WI38 (cell line): ENCODE data around the gene KIAA1755.
"Not testable (repeated sequence)": the region's sequence is repeated elsewhere in the genome, so short reads cannot be mapped to it uniquely, and the experiment has no call there.

ENCODE experiments used
- H3K4me3 ChIP-seq: 2 replicates; pipeline ENCODE4 v1.5.1; 2011; ENCODE audit warnings: low read depth, mild to moderate bottlenecking, control low read depth, low read length
- TF ChIP-seq, protein P1 (sequence below): IDR thresholded peaks from 2 replicates; pipeline ENCODE4 v1.5.1; 2012; ENCODE audit warnings: low read depth, mild to moderate bottlenecking, control low read depth, low read length

Gene KIAA1755

DNA sequence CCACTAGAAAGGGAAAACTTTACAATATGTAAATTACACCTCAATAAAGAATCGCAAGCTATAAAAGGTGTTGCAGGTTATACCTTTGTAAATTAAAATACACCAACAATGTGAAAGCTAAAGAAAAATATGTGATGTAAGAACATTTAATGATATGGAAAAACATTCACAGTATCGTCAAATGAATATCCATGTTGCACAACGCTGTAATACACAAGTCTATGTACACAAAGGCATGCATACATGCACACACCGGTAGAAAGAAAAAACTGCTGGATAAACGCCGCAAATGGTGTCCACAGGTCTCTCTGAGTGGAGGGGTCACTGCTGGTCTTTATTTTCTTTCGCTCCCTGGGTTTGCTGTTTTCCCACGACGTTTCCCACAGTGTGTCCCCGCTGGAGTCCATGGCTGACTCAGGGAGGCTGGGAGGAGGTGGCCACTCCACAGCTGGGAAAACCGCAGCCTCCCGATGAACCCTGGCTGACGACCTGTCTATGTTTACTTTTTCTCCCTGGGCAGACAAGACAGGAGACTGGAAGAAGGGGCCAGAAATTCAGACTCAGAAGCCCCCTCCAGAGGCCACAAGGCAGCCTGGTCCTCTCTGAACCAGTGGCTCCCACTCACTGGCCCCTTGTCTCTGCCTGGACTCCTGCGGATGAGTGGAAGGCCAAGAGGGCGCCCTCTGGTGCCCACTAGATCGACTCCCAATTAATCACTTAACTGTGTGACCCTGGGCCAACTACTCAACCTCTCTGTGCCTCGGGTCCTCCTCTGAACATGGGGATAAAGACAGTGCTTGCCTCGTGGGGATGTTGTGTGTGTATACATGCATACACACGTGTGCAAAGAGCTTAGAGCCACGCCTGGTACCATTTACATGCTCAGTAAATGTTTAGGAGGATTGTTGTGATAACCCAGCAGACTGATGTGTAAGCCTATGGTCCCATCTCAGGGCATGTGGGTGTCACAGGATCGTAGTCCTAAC lies 30.6 kb upstream of the KIAA1755 start:
- no peak overlapping the region for H3K4me3 ChIP-seq
- TF ChIP-seq, protein P1, sequence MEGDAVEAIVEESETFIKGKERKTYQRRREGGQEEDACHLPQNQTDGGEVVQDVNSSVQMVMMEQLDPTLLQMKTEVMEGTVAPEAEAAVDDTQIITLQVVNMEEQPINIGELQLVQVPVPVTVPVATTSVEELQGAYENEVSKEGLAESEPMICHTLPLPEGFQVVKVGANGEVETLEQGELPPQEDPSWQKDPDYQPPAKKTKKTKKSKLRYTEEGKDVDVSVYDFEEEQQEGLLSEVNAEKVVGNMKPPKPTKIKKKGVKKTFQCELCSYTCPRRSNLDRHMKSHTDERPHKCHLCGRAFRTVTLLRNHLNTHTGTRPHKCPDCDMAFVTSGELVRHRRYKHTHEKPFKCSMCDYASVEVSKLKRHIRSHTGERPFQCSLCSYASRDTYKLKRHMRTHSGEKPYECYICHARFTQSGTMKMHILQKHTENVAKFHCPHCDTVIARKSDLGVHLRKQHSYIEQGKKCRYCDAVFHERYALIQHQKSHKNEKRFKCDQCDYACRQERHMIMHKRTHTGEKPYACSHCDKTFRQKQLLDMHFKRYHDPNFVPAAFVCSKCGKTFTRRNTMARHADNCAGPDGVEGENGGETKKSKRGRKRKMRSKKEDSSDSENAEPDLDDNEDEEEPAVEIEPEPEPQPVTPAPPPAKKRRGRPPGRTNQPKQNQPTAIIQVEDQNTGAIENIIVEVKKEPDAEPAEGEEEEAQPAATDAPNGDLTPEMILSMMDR = peak; percentile 60

DNA sequence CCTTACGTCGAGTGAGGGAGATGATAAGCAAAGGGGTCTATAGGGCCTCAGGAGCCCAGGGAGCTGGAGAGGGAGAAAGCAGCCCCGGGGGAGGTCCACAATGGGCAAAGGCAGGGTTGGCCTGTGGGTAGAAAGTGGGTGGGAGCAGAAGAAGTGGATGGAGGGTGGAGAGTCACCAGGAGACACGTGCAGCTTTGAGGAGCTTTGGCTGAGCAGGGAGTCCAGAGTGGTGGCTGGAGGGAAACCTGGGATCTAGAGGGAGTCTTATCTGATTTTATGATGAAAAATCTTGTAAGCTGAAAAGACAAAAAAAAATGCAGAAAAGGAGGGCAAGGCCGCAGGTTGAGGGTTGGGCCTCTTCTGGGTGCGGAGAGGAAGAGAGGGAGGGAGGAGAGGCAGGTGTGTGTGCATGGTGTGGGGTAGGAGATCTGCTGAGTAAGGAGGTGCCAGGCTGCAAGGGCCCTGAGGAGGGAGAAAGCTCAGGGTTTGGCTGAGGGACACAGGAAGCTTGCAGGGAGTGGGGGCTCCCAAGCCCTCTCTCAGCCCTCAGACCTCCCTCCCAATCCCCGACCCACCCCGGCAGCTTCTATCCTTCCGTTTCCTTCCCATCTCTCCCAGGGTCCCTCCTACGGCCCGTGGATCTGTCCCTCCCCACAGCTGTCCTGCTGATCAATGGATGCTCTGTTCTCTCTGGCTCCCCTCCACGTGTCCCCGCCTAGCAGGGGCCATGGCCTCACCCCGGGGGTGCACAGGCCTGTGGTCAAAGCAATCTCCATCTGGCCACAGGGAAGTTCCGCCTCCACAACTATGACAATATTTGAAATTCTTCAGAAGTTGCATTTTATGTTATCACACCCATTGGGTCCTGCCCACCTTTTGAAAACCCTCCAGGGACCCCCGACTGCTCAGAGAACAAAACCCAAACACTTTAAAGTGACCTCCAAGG lies 26.3 kb upstream of the KIAA1755 start:
- TF ChIP-seq, protein P1 = no peak
- H3K4me3 ChIP-seq = no peak overlapping the region

DNA sequence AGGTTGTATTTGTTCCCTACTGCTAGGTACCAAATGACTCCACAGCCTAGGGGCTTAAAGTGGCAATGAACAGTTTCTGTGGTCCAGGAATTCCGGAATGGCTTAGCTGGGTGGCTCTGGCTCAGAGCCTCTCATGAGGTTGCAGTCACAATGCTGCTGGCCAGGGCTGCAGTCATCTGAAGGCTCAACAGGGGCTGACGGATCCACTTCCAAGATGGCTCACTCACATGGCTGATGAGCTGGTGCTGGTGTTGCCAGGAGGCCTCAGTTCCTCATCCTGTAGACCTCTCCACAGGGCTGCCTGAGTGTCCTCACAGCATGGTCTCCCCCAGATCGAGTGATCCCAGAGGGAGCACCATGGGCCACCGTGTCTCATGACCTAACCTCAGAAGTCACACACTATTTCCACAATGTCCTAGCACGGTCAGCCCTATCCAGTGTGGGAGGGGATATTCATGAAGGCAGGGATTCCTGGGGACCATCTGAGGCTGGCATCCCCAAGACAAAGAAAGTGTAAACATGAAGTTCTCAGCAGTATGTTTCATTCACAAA lies 24.4 kb upstream of the KIAA1755 start:
- TF ChIP-seq, protein P1 = no peak
- no peak overlapping the region for H3K4me3 ChIP-seq

DNA sequence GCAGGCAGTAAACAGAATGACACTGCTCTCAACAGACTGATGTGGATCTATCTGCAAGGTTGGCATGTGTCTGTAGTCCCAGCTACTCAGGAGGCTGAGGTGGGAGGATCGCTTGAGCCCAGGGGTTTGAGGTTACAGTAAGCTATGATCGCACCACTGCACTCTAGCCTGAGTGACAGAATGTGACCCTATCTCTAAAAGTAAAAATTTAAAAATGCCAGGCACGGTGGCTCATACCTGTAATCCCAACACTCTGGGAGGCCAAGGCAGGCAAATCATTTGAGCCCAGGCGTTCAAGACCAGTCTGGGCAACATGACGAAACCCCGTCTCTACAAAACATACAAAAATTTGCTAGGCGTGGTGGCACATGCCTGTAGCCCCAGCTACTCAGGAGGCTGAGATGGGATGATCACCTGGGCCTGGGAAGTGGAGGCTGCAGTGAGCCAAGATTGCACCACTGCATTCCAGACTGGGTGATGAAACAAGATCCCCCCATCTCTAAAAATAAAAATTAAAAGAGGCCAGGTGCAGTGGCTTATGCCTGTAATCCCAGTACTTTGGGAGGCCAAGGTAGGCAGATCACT lies 23.6 kb upstream of the KIAA1755 start:
- H3K4me3 ChIP-seq = not testable (repeated sequence)

DNA sequence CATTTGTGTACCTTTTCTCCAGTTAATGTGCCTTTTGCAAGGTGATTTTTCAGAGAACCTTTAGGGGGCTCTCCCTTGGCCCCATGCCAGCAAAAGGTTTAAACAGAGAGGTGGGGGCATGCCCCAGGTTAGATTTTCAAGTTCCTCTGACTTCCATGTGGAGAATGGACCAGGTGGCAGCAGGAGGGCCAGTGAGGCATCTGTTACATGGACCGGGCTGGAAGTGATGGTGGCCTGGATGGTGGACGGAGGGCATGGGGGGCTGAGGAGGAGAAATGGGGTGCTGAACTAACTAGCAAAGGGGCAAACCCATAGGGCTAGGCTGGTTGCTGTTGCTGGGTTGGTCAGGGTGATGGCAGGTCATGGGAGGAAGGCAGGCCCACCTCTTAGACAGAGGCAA lies 22.7 kb upstream of the KIAA1755 start:
- TF ChIP-seq, protein P1 = no peak
- H3K4me3 ChIP-seq = no peak overlapping the region

DNA sequence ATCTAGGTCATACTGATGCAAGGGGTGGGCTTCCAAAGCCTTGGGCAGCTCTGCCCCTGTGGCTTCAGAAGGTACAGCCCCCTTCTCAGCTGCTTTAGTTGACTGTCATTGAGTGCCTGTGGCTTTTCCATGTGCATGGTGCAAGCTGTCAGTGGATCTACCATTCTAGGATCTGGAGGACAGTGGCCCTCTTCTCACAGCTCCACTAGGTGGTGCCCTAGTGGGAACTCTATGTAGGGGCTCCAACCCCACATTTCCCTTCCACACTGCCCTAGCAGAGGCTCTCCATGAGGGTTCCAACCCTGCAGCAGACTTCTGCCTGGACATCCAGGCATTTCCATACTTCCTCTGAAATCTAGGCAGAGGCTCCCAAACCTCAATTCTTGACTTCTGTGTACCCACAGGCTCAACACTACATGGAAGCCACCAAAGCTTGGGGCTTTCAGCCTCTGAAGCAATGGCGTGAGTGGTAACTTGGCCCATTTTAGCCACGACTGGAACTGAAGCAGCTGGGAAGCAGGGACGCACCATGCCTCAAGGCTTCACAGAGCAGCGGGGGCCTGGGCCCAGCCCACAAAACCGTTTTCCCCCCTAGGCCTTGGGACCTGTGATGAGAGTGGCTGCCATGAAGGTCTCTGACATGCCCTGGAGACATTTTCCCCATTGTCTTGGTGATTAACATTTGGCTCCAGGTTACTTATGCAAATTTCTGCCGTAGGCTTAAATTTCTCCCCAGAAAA lies 20.8 kb upstream of the KIAA1755 start:
- not testable (repeated sequence) for H3K4me3 ChIP-seq

DNA sequence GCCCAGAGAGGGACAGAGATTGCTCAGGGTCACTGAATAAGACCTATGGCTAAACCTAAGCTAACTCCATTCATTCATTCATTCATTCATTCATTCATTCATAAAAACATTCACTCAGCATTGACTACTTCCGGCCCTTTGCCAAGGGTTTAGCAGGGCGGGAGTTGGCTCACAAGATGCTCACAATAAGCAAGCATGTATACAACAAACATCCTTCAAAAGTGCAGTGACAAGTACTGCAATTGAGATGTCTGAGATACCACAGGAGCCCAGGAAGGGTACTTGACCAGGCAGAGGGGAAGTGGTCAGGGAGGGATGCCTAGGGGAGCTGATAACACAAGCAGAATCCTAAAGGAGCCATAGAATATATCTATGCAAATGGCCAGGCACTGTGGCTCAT lies 18.2 kb upstream of the KIAA1755 start:
- no peak overlapping the region for H3K4me3 ChIP-seq
- TF ChIP-seq, protein P1 = no peak
